Nephron progenitor cell (in vitro differentiated cells): Measurements from ENCODE around the gene DHCR24.

Experiments used
- DNase-seq: peaks from one replicate; pipeline ENCODE4 v3.0.0; 2021
- H3K27ac Mint-ChIP-seq: 2 replicates; pipeline ENCODE4 v1.8.0; 2021; ENCODE audit warnings: mild to moderate bottlenecking, moderate library complexity, mixed read lengths
- H3K27me3 Mint-ChIP-seq: 2 replicates; pipeline ENCODE4 v1.8.0; 2021; ENCODE audit warnings: mild to moderate bottlenecking, low read depth, mixed read lengths; ENCODE audit not compliant: poor library complexity
- H3K36me3 Mint-ChIP-seq: 2 replicates; pipeline ENCODE4 v1.8.0; 2021; ENCODE audit warnings: low read depth, mixed read lengths
- H3K4me1 Mint-ChIP-seq: 2 replicates; pipeline ENCODE4 v1.8.0; 2021; ENCODE audit warnings: mixed read lengths
- H3K4me3 Mint-ChIP-seq: 2 replicates; pipeline ENCODE4 v1.8.0; 2021; ENCODE audit warnings: mild to moderate bottlenecking, moderate library complexity, mixed read lengths
- H3K9me3 Mint-ChIP-seq: 2 replicates; pipeline ENCODE4 v1.8.0; 2021; ENCODE audit warnings: mild to moderate bottlenecking, moderate library complexity, mixed read lengths
- TF ChIP-seq, protein P1 (sequence below): fragments of 200-600 bp; sonication (generic); IDR thresholded peaks from 2 replicates; pipeline ENCODE4 v1.5.0; 2021; ENCODE audit warnings: antibody characterized with exemption

The DHCR24 gene

DNA sequence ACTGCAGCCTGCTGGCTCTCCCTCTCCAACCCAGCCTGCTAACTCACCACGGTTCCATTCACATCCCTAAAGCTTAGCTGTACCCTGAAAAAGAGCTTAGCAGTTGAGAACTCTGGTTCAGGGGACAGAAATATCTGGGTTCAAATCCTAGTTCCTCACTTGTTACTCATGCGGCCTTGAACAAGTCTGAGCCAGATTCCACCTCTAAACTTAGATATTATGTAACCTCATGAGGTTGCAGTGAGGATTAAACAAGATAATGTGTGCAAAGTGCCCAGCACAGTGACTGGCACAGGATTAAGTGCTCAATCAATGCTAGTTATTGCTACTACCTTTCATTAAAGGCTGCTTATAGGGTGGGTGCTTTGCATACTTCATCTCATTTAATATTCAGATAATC lies 41.3 kb upstream of the DHCR24 start:
- DNase-seq: no peak
- H3K4me1 Mint-ChIP-seq: peaks cover 5% of the 10 kb centered on the region
- no peaks in the 10 kb centered on the region for H3K36me3 Mint-ChIP-seq
- peaks cover 7% of the 10 kb centered on the region for H3K27me3 Mint-ChIP-seq
- peaks cover 13% of the 10 kb centered on the region for H3K9me3 Mint-ChIP-seq
- TF ChIP-seq, protein P1, sequence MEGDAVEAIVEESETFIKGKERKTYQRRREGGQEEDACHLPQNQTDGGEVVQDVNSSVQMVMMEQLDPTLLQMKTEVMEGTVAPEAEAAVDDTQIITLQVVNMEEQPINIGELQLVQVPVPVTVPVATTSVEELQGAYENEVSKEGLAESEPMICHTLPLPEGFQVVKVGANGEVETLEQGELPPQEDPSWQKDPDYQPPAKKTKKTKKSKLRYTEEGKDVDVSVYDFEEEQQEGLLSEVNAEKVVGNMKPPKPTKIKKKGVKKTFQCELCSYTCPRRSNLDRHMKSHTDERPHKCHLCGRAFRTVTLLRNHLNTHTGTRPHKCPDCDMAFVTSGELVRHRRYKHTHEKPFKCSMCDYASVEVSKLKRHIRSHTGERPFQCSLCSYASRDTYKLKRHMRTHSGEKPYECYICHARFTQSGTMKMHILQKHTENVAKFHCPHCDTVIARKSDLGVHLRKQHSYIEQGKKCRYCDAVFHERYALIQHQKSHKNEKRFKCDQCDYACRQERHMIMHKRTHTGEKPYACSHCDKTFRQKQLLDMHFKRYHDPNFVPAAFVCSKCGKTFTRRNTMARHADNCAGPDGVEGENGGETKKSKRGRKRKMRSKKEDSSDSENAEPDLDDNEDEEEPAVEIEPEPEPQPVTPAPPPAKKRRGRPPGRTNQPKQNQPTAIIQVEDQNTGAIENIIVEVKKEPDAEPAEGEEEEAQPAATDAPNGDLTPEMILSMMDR: no peak
- no peak overlapping the region for H3K4me3 Mint-ChIP-seq
- H3K27ac Mint-ChIP-seq: no peak overlapping the region

DNA sequence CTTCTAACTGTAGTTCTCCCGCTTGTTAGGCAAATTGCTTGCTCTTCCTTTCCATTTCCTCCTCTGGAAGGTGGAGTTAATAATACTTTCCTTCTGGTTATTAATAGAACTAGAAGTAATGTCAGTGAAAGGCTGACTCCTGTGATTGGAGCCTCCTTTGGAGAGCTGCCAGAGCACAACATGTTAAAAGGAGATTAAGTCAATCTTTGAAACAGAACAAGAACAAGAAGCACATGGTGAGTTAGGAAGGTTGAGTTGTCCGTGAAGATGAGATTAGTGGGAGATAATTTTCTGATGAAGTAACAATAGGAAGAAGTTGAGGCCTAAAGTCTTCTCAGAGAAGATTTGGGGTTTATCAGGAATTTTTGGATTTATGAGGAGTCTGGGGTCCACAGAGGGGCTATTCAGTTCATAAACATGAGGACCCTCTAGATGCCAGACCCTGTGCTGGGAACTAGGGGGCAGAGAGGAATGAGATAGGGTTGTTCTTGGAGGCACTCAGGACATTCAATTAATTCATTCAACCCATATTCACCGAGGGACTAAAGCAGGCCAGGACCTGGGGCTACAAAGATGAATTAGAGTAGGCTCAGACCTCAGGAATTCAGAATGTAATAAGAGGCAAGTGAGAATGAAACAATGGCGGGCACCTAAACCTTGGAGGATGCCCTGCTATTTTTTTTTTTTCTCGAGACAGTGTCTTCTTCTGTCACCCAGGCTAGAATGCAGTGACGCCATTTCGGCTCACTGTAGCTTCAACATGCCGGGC lies 40.7 kb upstream of the DHCR24 start:
- peaks cover 7% of the 10 kb centered on the region for H3K9me3 Mint-ChIP-seq
- peaks cover 5% of the 10 kb centered on the region for H3K4me1 Mint-ChIP-seq
- no peak overlapping the region for H3K27ac Mint-ChIP-seq
- peaks cover 7% of the 10 kb centered on the region for H3K27me3 Mint-ChIP-seq
- no peak for DNase-seq
- no peaks in the 10 kb centered on the region for H3K36me3 Mint-ChIP-seq
- TF ChIP-seq, protein P1: no peak
- no peak overlapping the region for H3K4me3 Mint-ChIP-seq

DNA sequence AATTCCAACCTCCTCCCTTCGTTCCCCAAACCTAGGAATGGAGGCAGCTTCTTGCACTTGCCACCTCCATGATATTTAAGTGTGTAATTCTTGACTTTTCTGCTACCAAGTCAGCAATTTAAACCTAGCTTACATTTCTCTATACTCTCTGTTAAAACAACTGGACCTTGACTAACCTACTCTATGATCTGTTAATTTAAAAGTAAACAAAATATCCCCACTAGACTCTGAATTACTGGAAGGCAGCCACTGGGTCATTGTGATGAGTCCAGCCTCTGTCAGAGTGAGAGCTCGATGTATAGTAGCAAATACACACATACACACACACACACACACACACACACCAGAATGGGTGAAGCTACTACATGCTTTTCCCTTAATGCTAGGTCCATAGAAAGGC lies 40.0 kb upstream of the DHCR24 start:
- TF ChIP-seq, protein P1: no peak
- peaks cover 7% of the 10 kb centered on the region for H3K9me3 Mint-ChIP-seq
- no peak for DNase-seq
- H3K27me3 Mint-ChIP-seq: peaks cover 7% of the 10 kb centered on the region
- no peak overlapping the region for H3K4me3 Mint-ChIP-seq
- H3K36me3 Mint-ChIP-seq: no peaks in the 10 kb centered on the region
- peaks cover 5% of the 10 kb centered on the region for H3K4me1 Mint-ChIP-seq
- H3K27ac Mint-ChIP-seq: no peak overlapping the region

DNA sequence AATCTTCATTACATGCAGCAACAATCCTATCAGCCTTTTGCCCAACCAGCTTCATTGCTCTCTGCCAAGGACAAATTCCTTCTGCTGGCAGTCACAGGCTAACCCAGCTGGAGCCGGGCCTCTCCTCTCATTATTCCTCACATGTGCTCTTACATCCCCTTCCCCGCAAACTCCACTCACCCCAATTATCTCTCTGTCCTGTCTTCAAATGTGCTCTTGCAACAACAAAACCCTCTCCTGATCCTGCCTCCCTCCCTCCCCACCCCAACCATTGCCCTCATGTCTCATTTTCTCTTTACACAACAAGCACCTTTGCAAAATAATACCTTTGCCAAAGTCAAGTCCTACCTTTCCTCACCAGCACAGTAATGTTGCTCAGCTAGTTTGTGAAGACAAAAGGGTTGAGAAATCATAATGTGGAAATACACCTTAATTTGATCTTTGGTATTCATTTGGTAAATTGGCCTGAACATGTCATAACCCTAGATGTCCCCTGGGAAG lies 36.0 kb upstream of the DHCR24 start:
- Mint-ChIP-seq H3K4me3 (no peak overlapping the region), H3K36me3 (no peaks in the 10 kb centered on the region), H3K27ac (no peak overlapping the region), H3K4me1 (peaks cover 5% of the 10 kb centered on the region), H3K9me3 (peaks cover 3% of the 10 kb centered on the region), H3K27me3 (peaks cover 11% of the 10 kb centered on the region)
- TF ChIP-seq, protein P1: no peak
- no peak for DNase-seq

DNA sequence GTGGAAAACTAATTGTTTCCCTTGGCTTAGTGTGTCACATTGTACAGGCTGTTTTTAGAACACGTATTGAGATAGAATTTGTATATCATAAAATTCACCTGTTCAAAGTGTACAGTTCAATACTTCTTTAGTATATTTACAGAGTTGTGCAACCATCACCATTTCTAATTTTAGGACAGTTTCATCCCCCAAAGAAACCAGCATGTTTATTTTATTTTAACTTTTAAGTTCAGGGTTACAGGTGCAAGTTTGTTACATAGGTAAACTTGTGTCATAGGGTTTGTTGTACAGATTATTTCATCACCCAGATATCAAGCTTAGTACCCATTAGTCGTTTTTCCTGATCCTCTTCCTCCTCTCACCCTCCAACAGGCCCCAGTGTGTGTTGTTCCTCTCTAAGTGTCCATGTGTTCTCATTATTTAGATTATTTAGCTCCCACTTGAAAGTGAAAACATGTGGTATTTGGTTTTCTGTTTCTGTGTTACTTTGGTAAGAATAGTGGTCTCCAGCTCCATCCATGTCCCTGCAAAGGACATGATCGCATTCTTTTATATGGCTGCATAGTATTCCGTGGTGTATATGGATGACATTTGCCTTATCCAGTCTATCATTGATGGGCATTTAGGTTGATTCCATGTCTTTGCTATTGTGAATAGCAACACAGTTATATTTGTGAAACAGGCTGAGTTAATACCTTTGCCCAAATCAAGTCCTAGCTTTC lies 35.2 kb upstream of the DHCR24 start:
- H3K4me3 Mint-ChIP-seq: no peak overlapping the region
- H3K9me3 Mint-ChIP-seq: peaks cover 3% of the 10 kb centered on the region
- TF ChIP-seq, protein P1: no peak
- H3K27ac Mint-ChIP-seq: no peak overlapping the region
- peaks cover 5% of the 10 kb centered on the region for H3K4me1 Mint-ChIP-seq
- peaks cover 11% of the 10 kb centered on the region for H3K27me3 Mint-ChIP-seq
- no peaks in the 10 kb centered on the region for H3K36me3 Mint-ChIP-seq
- DNase-seq: no peak
